SHP77 treated with DMSO at 0.1 percent for 48 hours (cell line): ENCODE data around the gene CROCC2.

Experiments
- DNase-seq: peaks from one replicate; lab custom pipeline; 2025; lab: John Stamatoyannopoulos, UW

The CROCC2 gene

GRCh38 chr2:240956171-240956934, 50.2 kb downstream of the CROCC2 start:
- no peak for DNase-seq

DNA sequence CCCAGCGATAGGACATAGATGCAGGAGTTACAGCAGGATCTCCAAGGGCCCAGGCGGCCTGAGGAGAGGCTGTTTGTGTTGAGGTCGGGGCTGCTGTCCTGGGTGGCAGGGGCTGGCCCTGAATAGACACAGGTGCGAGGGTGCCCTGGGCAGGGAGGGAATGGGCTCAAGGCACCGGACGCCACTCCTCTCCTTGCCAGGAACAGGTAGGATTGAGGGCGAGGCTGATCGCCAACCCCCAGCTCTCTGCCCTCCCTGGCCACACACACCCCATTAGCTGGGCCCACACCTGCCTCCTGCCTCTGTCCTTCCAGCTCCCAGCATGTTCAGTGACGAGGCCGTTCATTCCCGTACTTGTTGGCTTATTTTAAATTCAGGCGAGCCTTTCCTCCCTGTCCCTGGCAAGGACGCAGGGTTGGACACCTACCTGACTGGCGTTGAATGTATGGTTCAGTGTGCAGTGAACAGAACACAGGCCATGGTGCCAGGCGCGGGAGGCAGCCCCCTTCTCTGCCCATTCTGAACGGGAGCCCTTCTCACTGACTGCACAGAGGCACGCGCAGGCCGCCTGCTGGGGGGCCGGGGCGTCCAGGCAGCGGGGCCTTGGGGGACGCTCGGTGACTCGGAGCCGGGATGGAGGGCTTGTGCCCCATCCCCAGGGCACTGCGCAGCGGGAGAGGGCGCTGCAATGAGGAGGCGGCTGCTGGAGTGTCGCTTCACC, 51.0 kb downstream of the CROCC2 start:
- no peak for DNase-seq

GRCh38 chr2:240957656-240958365, 51.7 kb downstream of the CROCC2 start:
- no peak for DNase-seq

DNA sequence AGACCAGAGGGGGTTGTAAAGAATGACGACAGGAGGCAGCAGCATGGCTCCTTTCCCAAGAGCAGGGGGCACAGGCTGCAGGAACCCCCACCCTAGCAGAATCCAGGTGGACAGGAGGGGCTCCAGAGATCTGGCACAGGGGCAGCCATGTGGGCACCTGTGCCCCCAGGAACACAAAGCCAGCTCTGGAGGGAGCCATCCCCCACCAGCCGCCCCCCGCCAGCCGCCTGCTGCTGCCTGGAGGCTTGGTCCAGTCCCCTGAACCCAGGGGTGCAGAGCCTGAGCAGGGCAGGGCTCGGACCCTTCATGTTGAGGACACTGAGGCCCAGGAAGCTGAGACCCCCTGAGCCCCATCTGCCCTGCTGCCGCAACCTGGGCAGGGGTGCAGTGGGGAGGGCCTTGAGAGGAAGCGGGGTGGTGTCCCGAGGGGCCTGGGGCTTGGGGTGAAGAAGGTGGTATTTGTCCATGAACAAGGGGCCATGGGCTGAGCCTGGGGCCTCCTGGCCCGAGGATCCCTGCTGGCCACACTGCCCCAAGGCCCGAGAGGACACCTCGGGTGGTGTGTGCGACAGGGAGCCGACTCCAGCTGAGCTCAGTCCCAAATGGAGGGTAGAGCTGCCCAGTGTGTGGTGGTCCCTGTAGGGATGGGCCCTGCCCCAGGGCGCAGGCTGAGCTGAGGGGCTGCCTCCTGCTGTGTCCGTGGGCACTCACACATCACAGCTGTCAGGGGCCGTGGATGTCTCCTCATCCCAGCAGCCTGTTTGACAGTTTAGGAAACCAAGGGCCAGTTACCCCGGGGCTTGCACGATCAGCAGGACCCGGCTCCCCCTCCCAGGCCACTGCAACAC, 52.5 kb downstream of the CROCC2 start:
- DNase-seq, result no peak

GRCh38 chr2:240959214-240959940, 53.2 kb downstream of the CROCC2 start:
- no peak for DNase-seq

DNA sequence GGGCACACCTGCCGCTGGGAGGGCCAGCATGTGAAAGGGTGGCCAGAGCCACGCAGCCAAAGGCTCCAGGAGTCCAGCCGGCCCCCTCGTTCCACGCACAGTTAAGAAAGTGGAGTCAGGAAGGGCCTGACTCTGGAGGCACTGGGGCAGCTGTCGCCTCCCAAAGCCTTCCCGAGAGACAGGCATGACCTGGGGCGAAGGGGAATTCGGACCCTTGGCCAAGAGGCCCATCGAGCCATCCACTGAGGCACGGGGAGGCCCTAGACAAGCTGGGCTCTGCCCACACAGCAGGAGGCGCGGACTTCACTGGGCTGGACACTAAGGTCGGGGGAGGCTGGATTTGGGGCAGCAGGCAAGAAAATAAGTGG, 53.8 kb downstream of the CROCC2 start:
- DNase-seq, result no peak

- DNase-seq, result no peak
Observed at GRCh38 chr2:240960309-240960970, 54.3 kb downstream of the CROCC2 start.

DNA sequence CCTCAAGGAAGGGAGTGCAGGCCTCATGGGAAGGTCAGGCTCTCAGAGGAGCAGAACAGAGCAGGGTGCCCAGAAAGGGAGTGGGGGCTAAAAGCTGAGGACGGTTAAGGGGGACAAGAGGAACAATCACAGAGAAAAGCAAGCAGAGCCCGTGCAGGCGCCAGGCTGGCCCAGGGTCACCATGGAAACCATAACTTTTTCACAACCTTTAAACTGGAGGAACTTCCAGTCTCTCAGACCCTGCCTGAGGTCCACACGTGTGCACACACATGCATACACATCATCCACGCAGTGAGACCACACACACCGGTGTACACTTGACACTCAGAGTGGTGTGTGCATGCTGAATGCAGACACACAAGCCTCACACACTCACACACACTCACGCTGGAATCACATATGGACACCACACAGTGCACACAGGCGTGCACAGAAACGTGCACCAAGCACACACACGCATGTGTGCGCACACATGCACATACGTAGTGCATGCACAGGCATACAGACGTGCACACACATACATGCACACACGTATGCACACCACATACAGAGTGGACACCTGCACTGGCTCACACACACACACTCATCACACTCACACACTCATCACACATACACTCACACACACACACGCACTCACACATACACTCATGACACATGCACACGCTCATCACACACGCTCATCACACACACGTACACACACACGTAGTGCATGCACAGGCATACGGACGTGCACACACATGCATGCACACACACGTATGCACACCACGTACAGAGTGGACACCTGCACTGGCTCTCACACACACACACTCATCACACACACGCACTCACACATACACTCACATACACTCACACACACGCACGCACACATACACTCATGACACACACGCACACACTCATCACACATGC, 55.1 kb downstream of the CROCC2 start:
- DNase-seq, result no peak

DNA sequence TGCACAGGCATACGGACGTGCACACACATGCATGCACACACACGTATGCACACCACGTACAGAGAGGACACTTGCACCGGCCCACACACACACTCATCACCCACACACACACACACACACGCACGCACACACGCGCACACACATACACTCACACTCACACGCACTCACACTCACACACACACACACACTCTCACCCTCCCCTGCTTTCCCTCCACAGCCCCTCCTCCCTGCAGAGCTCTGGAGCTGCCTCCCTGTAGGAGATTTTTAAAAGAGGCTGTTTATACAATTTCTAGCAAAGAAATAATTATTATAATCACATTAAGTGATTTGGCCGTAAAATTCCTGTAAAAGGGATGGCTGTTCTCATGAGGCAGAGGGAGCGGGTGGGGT, 55.8 kb downstream of the CROCC2 start:
- no peak for DNase-seq

GRCh38 chr2:240962300-240963064, 56.3 kb downstream of the CROCC2 start:
- no peak for DNase-seq

GRCh38 chr2:240963065-240963867, 57.1 kb downstream of the CROCC2 start:
- DNase-seq, result no peak

- DNase-seq, result no peak
Observed at GRCh38 chr2:240963868-240964703, 58.0 kb downstream of the CROCC2 start.

DNA sequence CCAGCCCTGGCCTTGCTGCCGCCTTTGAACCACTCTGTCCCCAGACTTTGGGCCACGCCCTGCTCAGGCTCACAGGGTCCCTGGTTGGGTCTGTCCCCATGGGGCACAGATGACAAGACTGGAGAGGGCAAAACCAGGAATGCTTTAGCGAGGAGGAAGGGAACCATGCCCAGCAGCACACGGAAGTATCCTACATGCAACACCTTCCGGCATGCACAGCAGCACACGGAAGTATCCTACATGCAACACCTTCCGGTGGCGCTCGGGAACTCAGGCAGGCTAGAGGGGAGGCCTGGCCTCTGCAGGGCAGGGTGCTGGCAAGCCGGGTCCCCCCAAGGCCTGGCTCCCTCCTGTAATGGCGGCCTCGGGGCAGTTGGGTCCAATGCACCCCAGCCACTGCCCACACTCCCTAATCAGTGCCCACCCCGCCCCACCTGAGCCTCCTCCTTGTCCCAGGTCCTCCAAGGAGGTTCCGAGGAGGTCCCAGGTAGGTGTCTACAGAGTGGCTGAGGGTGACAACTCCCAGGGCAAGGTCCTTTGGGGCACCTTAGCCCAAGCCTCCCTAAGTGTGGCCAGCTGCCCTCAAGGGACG, 58.7 kb downstream of the CROCC2 start:
- no peak for DNase-seq

DNA sequence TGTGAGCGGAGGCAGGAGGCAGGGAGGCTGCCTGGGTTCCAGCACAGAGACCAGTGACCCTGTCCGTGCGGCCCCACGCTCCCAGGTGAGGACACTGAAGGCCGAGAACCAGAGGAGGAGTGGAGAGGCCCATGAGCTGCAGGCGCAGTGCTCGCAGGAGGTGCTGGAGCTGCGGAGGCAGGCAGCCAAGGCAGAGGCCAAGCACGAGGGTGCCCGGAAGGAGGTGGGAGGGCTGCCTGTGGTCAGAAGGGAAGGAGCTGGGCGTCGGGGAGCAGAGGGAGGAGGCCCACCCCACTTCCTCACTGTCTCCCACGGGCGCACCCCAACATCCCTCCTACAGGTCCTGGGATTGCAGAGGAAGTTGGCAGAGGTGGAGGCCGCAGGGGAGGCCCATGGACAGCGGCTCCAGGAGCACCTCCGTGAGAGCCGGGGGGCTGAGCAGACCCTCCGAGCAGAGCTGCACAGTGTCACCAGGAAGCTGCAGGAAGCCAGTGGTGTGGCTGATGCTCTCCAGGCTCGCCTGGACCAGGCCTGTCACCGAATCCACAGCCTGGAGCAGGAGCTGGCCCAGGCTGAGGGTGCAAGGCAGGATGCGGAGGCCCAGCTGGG, 59.3 kb downstream of the CROCC2 start:
- no peak for DNase-seq

- DNase-seq, result no peak
Observed at GRCh38 chr2:240965905-240966456, 59.8 kb downstream of the CROCC2 start.

DNA sequence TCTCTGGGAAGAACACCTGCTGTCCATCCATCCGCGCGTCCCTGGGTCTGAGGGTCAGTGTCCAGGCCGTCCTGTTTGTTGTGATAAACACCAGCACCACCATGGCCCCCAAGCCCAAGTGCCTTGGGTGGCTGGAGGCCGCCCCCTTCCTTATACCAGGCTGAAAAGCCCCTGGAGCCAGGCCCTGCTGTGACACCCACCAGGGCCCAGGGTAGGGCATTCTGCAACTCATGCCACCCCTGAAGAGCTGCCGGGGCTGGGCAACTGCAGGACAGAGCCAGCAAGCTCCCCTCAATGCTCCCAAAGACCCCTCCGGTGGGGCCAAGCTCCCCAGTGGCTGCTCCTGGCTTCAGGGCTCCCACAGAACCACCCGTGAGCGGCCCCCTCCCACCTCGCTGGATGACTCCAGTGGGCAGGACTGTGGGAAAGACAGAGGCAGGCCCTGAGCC, 60.3 kb downstream of the CROCC2 start:
- DNase-seq, result no peak
